Breast epithelium (tissue), 3 donors: ENCODE results near the gene FGF11.

Experiments
- POLR2A ChIP-seq: fragments of 450-650 bp; IDR thresholded peaks from one replicate; pipeline ENCODE4 v1.6.1; 2016; ENCODE audit warnings: antibody characterized with exemption, mild to moderate bottlenecking, moderate library complexity
- TF ChIP-seq, protein P1 (sequence below), 3 donors: fragments of 450-650 bp; IDR thresholded peaks; one replicate each; pipeline ENCODE4 v1.5.1; 2016 to 2017; ENCODE audit warnings: antibody characterized with exemption in 3 of 3, mild to moderate bottlenecking in 3 of 3, moderate library complexity in 3 of 3

DNA sequence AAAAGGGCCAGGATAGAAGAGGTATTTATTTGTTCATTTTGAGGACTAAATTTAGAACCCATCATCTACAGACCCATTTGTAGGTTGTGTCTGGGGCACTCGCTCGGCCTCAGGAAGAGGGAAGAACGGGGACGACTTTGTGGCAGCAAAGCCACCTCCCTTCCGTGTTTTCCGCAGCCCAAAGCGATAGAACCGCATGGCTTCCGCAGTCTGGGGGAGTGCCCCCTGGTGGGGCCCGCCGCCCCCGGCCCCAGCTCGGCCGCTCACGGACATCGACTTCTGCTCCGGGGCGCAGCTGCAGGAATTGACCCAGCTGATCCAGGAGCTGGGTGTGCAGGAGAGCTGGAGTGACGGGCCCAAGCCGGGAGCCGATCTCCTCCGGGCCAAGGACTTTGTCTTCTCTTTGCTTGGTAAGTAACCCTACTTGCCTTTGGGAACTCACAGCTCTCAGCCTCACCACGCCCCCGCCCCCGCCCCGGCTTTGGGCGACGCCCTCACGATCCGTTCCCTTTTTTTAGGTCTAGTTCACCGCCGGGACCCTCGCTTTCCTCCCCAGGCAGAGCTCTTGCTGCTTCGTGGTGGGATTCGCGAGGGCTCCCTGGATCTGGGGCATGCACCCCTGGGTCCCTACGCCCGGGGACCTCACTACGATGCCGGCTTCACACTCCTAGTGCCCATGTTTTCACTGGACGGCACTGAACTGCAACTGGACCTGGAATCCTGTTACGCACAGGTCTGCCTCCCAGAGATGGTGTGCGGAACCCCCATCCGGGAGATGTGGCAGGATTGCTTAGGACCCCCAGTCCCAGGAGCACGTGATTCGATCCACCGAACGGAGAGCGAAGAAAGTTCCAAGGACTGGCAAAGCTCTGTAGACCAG lies 3.4 kb upstream of the FGF11 start:
- TF ChIP-seq POLR2A, result no peak
- TF ChIP-seq, protein P1, sequence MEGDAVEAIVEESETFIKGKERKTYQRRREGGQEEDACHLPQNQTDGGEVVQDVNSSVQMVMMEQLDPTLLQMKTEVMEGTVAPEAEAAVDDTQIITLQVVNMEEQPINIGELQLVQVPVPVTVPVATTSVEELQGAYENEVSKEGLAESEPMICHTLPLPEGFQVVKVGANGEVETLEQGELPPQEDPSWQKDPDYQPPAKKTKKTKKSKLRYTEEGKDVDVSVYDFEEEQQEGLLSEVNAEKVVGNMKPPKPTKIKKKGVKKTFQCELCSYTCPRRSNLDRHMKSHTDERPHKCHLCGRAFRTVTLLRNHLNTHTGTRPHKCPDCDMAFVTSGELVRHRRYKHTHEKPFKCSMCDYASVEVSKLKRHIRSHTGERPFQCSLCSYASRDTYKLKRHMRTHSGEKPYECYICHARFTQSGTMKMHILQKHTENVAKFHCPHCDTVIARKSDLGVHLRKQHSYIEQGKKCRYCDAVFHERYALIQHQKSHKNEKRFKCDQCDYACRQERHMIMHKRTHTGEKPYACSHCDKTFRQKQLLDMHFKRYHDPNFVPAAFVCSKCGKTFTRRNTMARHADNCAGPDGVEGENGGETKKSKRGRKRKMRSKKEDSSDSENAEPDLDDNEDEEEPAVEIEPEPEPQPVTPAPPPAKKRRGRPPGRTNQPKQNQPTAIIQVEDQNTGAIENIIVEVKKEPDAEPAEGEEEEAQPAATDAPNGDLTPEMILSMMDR (IDR thresholded peaks at IDR 0.05), result no peak
